ENCODE results near the gene AK1.

The AK1 gene

GRCh38 chr9:127860260-127860659, 17.2 kb downstream of the AK1 start:
- H3K4me3 ChIP-seq (ENCODE audit: low read depth in 1 of 2, low read length in 2 of 2): no peak overlapping the region
- no peak overlapping the region for H3K9ac ChIP-seq (ENCODE audit: low read depth in 1 of 2, low read length in 2 of 2)
- no peaks in the 10 kb centered on the region for H3K27me3 ChIP-seq (ENCODE audit: control insufficient read depth in 1 of 2, insufficient read depth in 2 of 2, low read length in 2 of 2)
- peaks cover 20 to 49% of the 10 kb centered on the region in 2 donors for H3K4me1 ChIP-seq (ENCODE audit: control insufficient read depth in 1 of 2, insufficient read depth in 2 of 2, low read length in 2 of 2)
- no peaks in the 10 kb centered on the region for H3K36me3 ChIP-seq (ENCODE audit: control insufficient read depth in 1 of 2, insufficient read depth in 2 of 2, low read length in 2 of 2)
- H3K9me3 ChIP-seq (ENCODE audit: control insufficient read depth in 1 of 2, low read length in 2 of 2): no peaks in the 10 kb centered on the region
- H3K27ac ChIP-seq (ENCODE audit: low read depth, low read length): no peak overlapping the region

GRCh38 chr9:127858041-127858512, 19.4 kb downstream of the AK1 start:
- Histone ChIP-seq H3K4me3 (ENCODE audit: low read depth in 1 of 2, low read length in 2 of 2) (no peak overlapping the region), H3K27me3 (ENCODE audit: control insufficient read depth in 1 of 2, insufficient read depth in 2 of 2, low read length in 2 of 2) (no peaks in the 10 kb centered on the region), H3K4me1 (ENCODE audit: control insufficient read depth in 1 of 2, insufficient read depth in 2 of 2, low read length in 2 of 2) (peaks cover 20 to 48% of the 10 kb centered on the region in 2 donors), H3K36me3 (ENCODE audit: control insufficient read depth in 1 of 2, insufficient read depth in 2 of 2, low read length in 2 of 2) (no peaks in the 10 kb centered on the region), H3K27ac (ENCODE audit: low read depth, low read length) (no peak overlapping the region), H3K9ac (ENCODE audit: low read depth in 1 of 2, low read length in 2 of 2) (no peak overlapping the region), H3K9me3 (ENCODE audit: control insufficient read depth in 1 of 2, low read length in 2 of 2) (no peaks in the 10 kb centered on the region)

- H3K9me3 ChIP-seq (ENCODE audit: control insufficient read depth in 1 of 2, low read length in 2 of 2): no peaks in the 10 kb centered on the region
- H3K4me1 ChIP-seq (ENCODE audit: control insufficient read depth in 1 of 2, insufficient read depth in 2 of 2, low read length in 2 of 2): peaks cover 13 to 40% of the 10 kb centered on the region in 2 donors
- no peak overlapping the region for H3K27ac ChIP-seq (ENCODE audit: low read depth, low read length)
- no peak overlapping the region for H3K9ac ChIP-seq (ENCODE audit: low read depth in 1 of 2, low read length in 2 of 2)
- no peak overlapping the region for H3K4me3 ChIP-seq (ENCODE audit: low read depth in 1 of 2, low read length in 2 of 2)
- H3K27me3 ChIP-seq (ENCODE audit: control insufficient read depth in 1 of 2, insufficient read depth in 2 of 2, low read length in 2 of 2): no peaks in the 10 kb centered on the region
- H3K36me3 ChIP-seq (ENCODE audit: control insufficient read depth in 1 of 2, insufficient read depth in 2 of 2, low read length in 2 of 2): no peaks in the 10 kb centered on the region
Measured at GRCh38 chr9:127857278-127857677, 20.2 kb downstream of the AK1 start.

GRCh38 chr9:127856729-127857116, 20.8 kb downstream of the AK1 start:
- Histone ChIP-seq H3K9ac (ENCODE audit: low read depth in 1 of 2, low read length in 2 of 2) (no peak overlapping the region), H3K27ac (ENCODE audit: low read depth, low read length) (no peak overlapping the region), H3K27me3 (ENCODE audit: control insufficient read depth in 1 of 2, insufficient read depth in 2 of 2, low read length in 2 of 2) (no peaks in the 10 kb centered on the region), H3K4me3 (ENCODE audit: low read depth in 1 of 2, low read length in 2 of 2) (no peak overlapping the region), H3K4me1 (ENCODE audit: control insufficient read depth in 1 of 2, insufficient read depth in 2 of 2, low read length in 2 of 2) (peaks cover 9 to 34% of the 10 kb centered on the region in 2 donors), H3K36me3 (ENCODE audit: control insufficient read depth in 1 of 2, insufficient read depth in 2 of 2, low read length in 2 of 2) (no peaks in the 10 kb centered on the region), H3K9me3 (ENCODE audit: control insufficient read depth in 1 of 2, low read length in 2 of 2) (no peaks in the 10 kb centered on the region)

- Histone ChIP-seq H3K4me3 (ENCODE audit: low read depth in 1 of 2, low read length in 2 of 2) (no peak overlapping the region), H3K36me3 (ENCODE audit: control insufficient read depth in 1 of 2, insufficient read depth in 2 of 2, low read length in 2 of 2) (no peaks in the 10 kb centered on the region), H3K9ac (ENCODE audit: low read depth in 1 of 2, low read length in 2 of 2) (no peak overlapping the region), H3K27me3 (ENCODE audit: control insufficient read depth in 1 of 2, insufficient read depth in 2 of 2, low read length in 2 of 2) (no peaks in the 10 kb centered on the region), H3K4me1 (ENCODE audit: control insufficient read depth in 1 of 2, insufficient read depth in 2 of 2, low read length in 2 of 2) (peaks cover 5 to 30% of the 10 kb centered on the region in 2 donors), H3K9me3 (ENCODE audit: control insufficient read depth in 1 of 2, low read length in 2 of 2) (no peaks in the 10 kb centered on the region), H3K27ac (ENCODE audit: low read depth, low read length) (no peak overlapping the region)
Measured at GRCh38 chr9:127856094-127856728, 21.3 kb downstream of the AK1 start.

- no peak overlapping the region for H3K27ac ChIP-seq (ENCODE audit: low read depth, low read length)
- H3K4me1 ChIP-seq (ENCODE audit: control insufficient read depth in 1 of 2, insufficient read depth in 2 of 2, low read length in 2 of 2): peaks cover 5 to 28% of the 10 kb centered on the region in 2 donors
- H3K9ac ChIP-seq (ENCODE audit: low read depth in 1 of 2, low read length in 2 of 2): no peak overlapping the region
- no peak overlapping the region for H3K4me3 ChIP-seq (ENCODE audit: low read depth in 1 of 2, low read length in 2 of 2)
- no peaks in the 10 kb centered on the region for H3K36me3 ChIP-seq (ENCODE audit: control insufficient read depth in 1 of 2, insufficient read depth in 2 of 2, low read length in 2 of 2)
- H3K9me3 ChIP-seq (ENCODE audit: control insufficient read depth in 1 of 2, low read length in 2 of 2): no peaks in the 10 kb centered on the region
- H3K27me3 ChIP-seq (ENCODE audit: control insufficient read depth in 1 of 2, insufficient read depth in 2 of 2, low read length in 2 of 2): no peaks in the 10 kb centered on the region
Measured at GRCh38 chr9:127855522-127855921, 22.0 kb downstream of the AK1 start.

- H3K9ac ChIP-seq (ENCODE audit: low read depth in 1 of 2, low read length in 2 of 2): peak overlapping the region in 1 of 2 donors; percentile 18
- no peaks in the 10 kb centered on the region for H3K36me3 ChIP-seq (ENCODE audit: control insufficient read depth in 1 of 2, insufficient read depth in 2 of 2, low read length in 2 of 2)
- H3K27me3 ChIP-seq (ENCODE audit: control insufficient read depth in 1 of 2, insufficient read depth in 2 of 2, low read length in 2 of 2): no peaks in the 10 kb centered on the region
- no peaks in the 10 kb centered on the region for H3K9me3 ChIP-seq (ENCODE audit: control insufficient read depth in 1 of 2, low read length in 2 of 2)
- H3K27ac ChIP-seq (ENCODE audit: low read depth, low read length): peak overlapping the region; percentile 74
- H3K4me1 ChIP-seq (ENCODE audit: control insufficient read depth in 1 of 2, insufficient read depth in 2 of 2, low read length in 2 of 2): peaks cover 5 to 31% of the 10 kb centered on the region in 2 donors
- H3K4me3 ChIP-seq (ENCODE audit: low read depth in 1 of 2, low read length in 2 of 2): peak overlapping the region in 1 of 2 donors; percentile 13
Measured at GRCh38 chr9:127854960-127855359, 22.5 kb downstream of the AK1 start.

GRCh38 chr9:127854184-127854806, 23.2 kb downstream of the AK1 start, which contains the start of gene ENG:
Gene ENG (minus strand): TSS chr9:127854658. CDS start chr9:127854355, 303 bp downstream.
- peaks cover 5 to 31% of the 10 kb centered on the region in 2 donors for H3K4me1 ChIP-seq (ENCODE audit: control insufficient read depth in 1 of 2, insufficient read depth in 2 of 2, low read length in 2 of 2)

GRCh38 chr9:127853312-127854183, 23.9 kb downstream of the AK1 start:
- Histone ChIP-seq H3K4me1 (ENCODE audit: control insufficient read depth in 1 of 2, insufficient read depth in 2 of 2, low read length in 2 of 2) (peaks cover 5 to 24% of the 10 kb centered on the region in 2 donors), H3K4me3 (ENCODE audit: low read depth in 1 of 2, low read length in 2 of 2) (peak overlapping the region; percentile 65 to 77), H3K9ac (ENCODE audit: low read depth in 1 of 2, low read length in 2 of 2) (peak overlapping the region; percentile 48 to 76)

More at GRCh38 chr9:127854184-127854806, 23.2 kb downstream of the AK1 start, which contains the start of gene ENG:
- peak within 1 kb of the TSS; percentile 48 to 76 for H3K9ac ChIP-seq (ENCODE audit: low read depth in 1 of 2, low read length in 2 of 2)
- H3K36me3 ChIP-seq (ENCODE audit: control insufficient read depth in 1 of 2, insufficient read depth in 2 of 2, low read length in 2 of 2): no peaks in the 10 kb centered on the region
- H3K27ac ChIP-seq (ENCODE audit: low read depth, low read length): peak within 1 kb of the TSS; percentile 74
- H3K27me3 ChIP-seq (ENCODE audit: control insufficient read depth in 1 of 2, insufficient read depth in 2 of 2, low read length in 2 of 2): no peaks in the 10 kb centered on the region
- peak within 1 kb of the TSS; percentile 65 to 77 for H3K4me3 ChIP-seq (ENCODE audit: low read depth in 1 of 2, low read length in 2 of 2)
- peaks cover 4% of the 10 kb centered on the region in 2 donors for H3K9me3 ChIP-seq (ENCODE audit: control insufficient read depth in 1 of 2, low read length in 2 of 2)

More at GRCh38 chr9:127853312-127854183, 23.9 kb downstream of the AK1 start:
- Histone ChIP-seq H3K36me3 (ENCODE audit: control insufficient read depth in 1 of 2, insufficient read depth in 2 of 2, low read length in 2 of 2) (no peaks in the 10 kb centered on the region), H3K27ac (ENCODE audit: low read depth, low read length) (peak overlapping the region; percentile 71), H3K27me3 (ENCODE audit: control insufficient read depth in 1 of 2, insufficient read depth in 2 of 2, low read length in 2 of 2) (no peaks in the 10 kb centered on the region), H3K9me3 (ENCODE audit: control insufficient read depth in 1 of 2, low read length in 2 of 2) (peaks cover 9 to 12% of the 10 kb centered on the region in 2 donors)

Data from duodenal mucosa (tissue), 2 donors.